HCT116 (cell line): ENCODE results near the gene PMAIP1. TPM values are rescaled to one million over a fixed set of nuclear protein-coding genes. Genes with fewer than 3 reads are reported as not detected.

Experiments
- ATAC-seq: fragments of 200-7000 bp; cut with Tn5 transposase; 2 replicates; pipeline ENCODE4 v1.9.1; 2020; ENCODE audit warnings: mild to moderate bottlenecking, moderate library complexity
- BruUV-seq: library from RNA; stranded (reverse); fragments of 400-500 nt; replicated peaks from 2 replicates; lab custom pipeline; 2021; lab: Mats Ljungman, UMichigan
- CTCF ChIA-PET: fragments of 300-600 bp; sonication (Branson Sonifier 250); formaldehyde crosslinking; loops from one replicate; lab custom pipeline; 2021; ENCODE audit warnings: antibody characterized with exemption; lab: Charles Lee
- POLR2A ChIA-PET: fragments of 300-600, 350-600 bp; sonication (Branson Sonifier 250); formaldehyde crosslinking; loops from one replicate; lab custom pipeline; 2021; ENCODE audit warnings: antibody characterized with exemption; lab: Charles Lee
- RAD21 ChIA-PET, 2 experiments: fragments of 300-600 bp; sonication (Branson Sonifier 250); formaldehyde crosslinking; loops; one replicate each; lab custom pipeline; 2023; ENCODE audit warnings: low total read pairs in 2 of 2; ENCODE audit not compliant: uncharacterized antibody in 2 of 2, unreplicated experiment in 2 of 2, low non-redundant PET in 1 of 2; lab: Charles Lee
- DNase-seq: peaks from one replicate; pipeline ENCODE4 v3.0.0-alpha.2; 2010; ENCODE audit warnings: low read depth, low spot score
- H2AFZ ChIP-seq: fragments of 200-600 bp; shearing (Covaris generic), sonication (generic); 2 replicates; pipeline ENCODE4 v1.6.1; 2017; ENCODE audit warnings: low read depth, mixed run types, mixed read lengths, antibody characterized with exemption, low read length; ENCODE audit not compliant: poor library complexity, severe bottlenecking
- H3K27ac ChIP-seq: 2 replicates; pipeline ENCODE4 v1.5.1; 2012; ENCODE audit warnings: low read depth, low read length
- H3K27me3 ChIP-seq: fragments of 200-600 bp; sonication (generic); 2 replicates; pipeline ENCODE4 v1.6.1; 2016; ENCODE audit warnings: mixed run types, low read length, mixed read lengths; ENCODE audit not compliant: insufficient read depth
- H3K36me3 ChIP-seq, 2 experiments: fragments of 200-500 bp in 1 of 2; fragments of 200-600 bp in 1 of 2; sonication (Bioruptor generic) in 1 of 2; sonication (generic) in 1 of 2; 2 replicates each; pipeline versions ENCODE4 v1.5.1 to v1.6.1; 2014 to 2016; ENCODE audit warnings: low read length in 2 of 2, inconsistent platforms in 1 of 2, mixed read lengths in 1 of 2, mixed run types in 1 of 2; ENCODE audit not compliant: insufficient read depth in 2 of 2, control insufficient read depth in 1 of 2
- H3K4me1 ChIP-seq, 2 experiments: fragments of 200-600 bp in 1 of 2; sonication (generic) in 1 of 2; 2 replicates each; pipeline versions ENCODE4 v1.5.1 to v1.6.1; 2012 to 2017; ENCODE audit warnings: low read length in 2 of 2, inconsistent platforms in 1 of 2, mild to moderate bottlenecking in 1 of 2, mixed read lengths in 1 of 2, mixed run types in 1 of 2, moderate library complexity in 1 of 2; ENCODE audit not compliant: insufficient read depth in 2 of 2, control insufficient read depth in 1 of 2
- H3K4me2 ChIP-seq: fragments of 200-600 bp; sonication (generic); 2 replicates; pipeline ENCODE4 v1.6.1; 2017; ENCODE audit warnings: mixed run types, low read length, mixed read lengths
- H3K4me3 ChIP-seq, 2 experiments: fragments of 200-600 bp in 1 of 2; sonication (generic) in 1 of 2; replicated peaks in 1 of 2; 2 replicates each; pipeline ENCODE4 v1.5.1; 2011 to 2016; ENCODE audit warnings: low read length in 2 of 2, control low read depth in 1 of 2, low read depth in 1 of 2, mild to moderate bottlenecking in 1 of 2, mixed read lengths in 1 of 2, mixed run types in 1 of 2
- H3K79me2 ChIP-seq: fragments of 200-600 bp; sonication (generic); 2 replicates; pipeline ENCODE4 v1.6.1; 2017; ENCODE audit warnings: mild to moderate bottlenecking, mixed run types, low read length, moderate library complexity, mixed read lengths; ENCODE audit not compliant: insufficient read depth
- H3K9ac ChIP-seq: fragments of 200-600 bp; sonication (generic); 2 replicates; pipeline ENCODE4 v1.6.1; 2016; ENCODE audit warnings: low read length, mixed read lengths
- H3K9me2 ChIP-seq: fragments of 200-600 bp; sonication (generic), shearing (Covaris generic); 2 replicates; pipeline ENCODE4 v1.6.1; 2017; ENCODE audit warnings: mixed run types, mild to moderate bottlenecking, moderate library complexity; ENCODE audit not compliant: insufficient read depth
- H3K9me3 ChIP-seq, 2 experiments: fragments of 200-500 bp in 1 of 2; fragments of 200-600 bp in 1 of 2; sonication (Bioruptor generic) in 1 of 2; sonication (generic) in 1 of 2; 2 replicates each; pipeline ENCODE4 v1.6.1; 2014 to 2017; ENCODE audit warnings: low read length in 2 of 2, mixed read lengths in 2 of 2, inconsistent platforms in 1 of 2, low read depth in 1 of 2, mild to moderate bottlenecking in 1 of 2, mixed run types in 1 of 2, moderate library complexity in 1 of 2; ENCODE audit not compliant: control insufficient read depth in 1 of 2, insufficient read depth in 1 of 2
- H4K20me1 ChIP-seq: fragments of 200-600 bp; sonication (generic), shearing (Covaris generic); 2 replicates; pipeline ENCODE4 v1.6.1; 2017; ENCODE audit warnings: mixed run types, mild to moderate bottlenecking, moderate library complexity; ENCODE audit not compliant: insufficient read depth
- CBX3 ChIP-seq: IDR thresholded peaks from 2 replicates; pipeline ENCODE4 v1.6.1; 2012; ENCODE audit warnings: low read depth
- EGR1 ChIP-seq: IDR thresholded peaks from 2 replicates; pipeline ENCODE4 v1.6.1; 2012; ENCODE audit warnings: low read depth
- ELF1 ChIP-seq: IDR thresholded peaks from 2 replicates; pipeline ENCODE4 v1.6.1; 2012; ENCODE audit warnings: low read depth, borderline replicate concordance
- EZH2phosphoT487 ChIP-seq: fragments of 200-600 bp; IDR thresholded peaks from 2 replicates; pipeline ENCODE4 v1.6.1; 2018; ENCODE audit warnings: antibody characterized with exemption, borderline replicate concordance
- MAX ChIP-seq: IDR thresholded peaks from 2 replicates; pipeline ENCODE4 v1.6.1; 2012
- SIN3A ChIP-seq: IDR thresholded peaks from 2 replicates; pipeline ENCODE4 v1.6.1; 2012; ENCODE audit warnings: low read depth
- intact Hi-C: fragments of 100-400 bp; cut with micrococcal nuclease; formaldehyde crosslinking; loops from 2 replicates; pipeline ENCODE4 v1.10.0; 2022
- total RNA-seq: library from RNA; stranded (reverse); gene quantifications from one replicate; pipeline ENCODE4 v1.2.1, GENCODE V29; 2021; ENCODE audit not compliant: unreplicated experiment
- TF ChIP-seq, protein P1 (sequence below): IDR thresholded peaks from 2 replicates; pipeline ENCODE4 v1.6.1; 2011; ENCODE audit warnings: mild to moderate bottlenecking, low read length, moderate library complexity; ENCODE audit not compliant: insufficient replicate concordance; ENCODE audit errors: extremely low read depth

PMAIP1 gene
- total RNA-seq, 1 experiment from 2014 or later, result 66.7 TPM

DNA sequence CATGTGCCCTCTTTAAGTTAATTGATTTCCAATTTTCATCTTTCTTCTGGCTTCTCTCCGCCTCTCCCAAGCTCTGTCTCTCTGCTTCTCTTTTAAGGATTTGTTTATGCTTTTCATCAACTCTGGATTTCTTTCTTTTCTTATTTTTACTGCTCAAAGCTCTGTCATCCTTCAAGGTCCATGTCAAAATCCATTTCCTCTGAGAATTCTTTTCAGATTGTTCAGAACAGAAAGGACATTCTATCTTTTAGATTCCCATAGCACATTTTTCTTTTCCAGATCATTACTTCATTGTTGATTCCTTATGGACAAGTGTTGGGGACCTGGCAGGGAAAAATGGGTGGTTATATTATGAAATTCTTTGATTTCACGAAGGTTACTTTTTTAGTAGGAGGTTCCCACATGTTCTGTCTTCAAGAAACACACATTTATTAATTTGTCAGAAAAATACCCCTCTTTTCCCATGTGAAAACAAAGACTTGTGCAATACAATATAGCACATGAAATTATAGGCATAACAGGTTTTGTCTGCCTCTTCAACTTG is 12.3 kb downstream of the PMAIP1 start:
- H3K27ac ChIP-seq, result no peak overlapping the region
- POLR2A ChIA-PET, result no interaction called here

GRCh38 chr18:59915606-59916005 is 15.8 kb downstream of the PMAIP1 start:
- Histone ChIP-seq H3K4me2 (peak overlapping the region; percentile 29), H3K36me3 (no peaks in the 10 kb centered on the region), H3K9me2 (no peaks in the 10 kb centered on the region), H3K27me3 (no peaks in the 10 kb centered on the region), H4K20me1 (no peaks in the 10 kb centered on the region), H3K9ac (0 out of 2 replicates have a peak overlapping the region, but pooled peaks have one; percentile 5), H3K4me1 (peaks cover 42 to 68% of the 10 kb centered on the region in 2 experiments), H3K79me2 (no peaks in the 10 kb centered on the region), H3K4me3 (no peak overlapping the region), H3K9me3 (no peaks in the 10 kb centered on the region), H2AFZ (peak overlapping the region; percentile 75), H3K27ac (no peak overlapping the region)
- ATAC-seq, result no peak
- intact Hi-C loops, result loop anchor here (10.0 kb wide), 1 partner anchor 629 kb away; no protein-coding TSS in a partner anchor
- ChIA-PET POLR2A (no interaction called here), CTCF (no interaction called here), RAD21 (no interaction called here)
- BruUV-seq, result no TSS peak
- TF ChIP-seq, protein P1, sequence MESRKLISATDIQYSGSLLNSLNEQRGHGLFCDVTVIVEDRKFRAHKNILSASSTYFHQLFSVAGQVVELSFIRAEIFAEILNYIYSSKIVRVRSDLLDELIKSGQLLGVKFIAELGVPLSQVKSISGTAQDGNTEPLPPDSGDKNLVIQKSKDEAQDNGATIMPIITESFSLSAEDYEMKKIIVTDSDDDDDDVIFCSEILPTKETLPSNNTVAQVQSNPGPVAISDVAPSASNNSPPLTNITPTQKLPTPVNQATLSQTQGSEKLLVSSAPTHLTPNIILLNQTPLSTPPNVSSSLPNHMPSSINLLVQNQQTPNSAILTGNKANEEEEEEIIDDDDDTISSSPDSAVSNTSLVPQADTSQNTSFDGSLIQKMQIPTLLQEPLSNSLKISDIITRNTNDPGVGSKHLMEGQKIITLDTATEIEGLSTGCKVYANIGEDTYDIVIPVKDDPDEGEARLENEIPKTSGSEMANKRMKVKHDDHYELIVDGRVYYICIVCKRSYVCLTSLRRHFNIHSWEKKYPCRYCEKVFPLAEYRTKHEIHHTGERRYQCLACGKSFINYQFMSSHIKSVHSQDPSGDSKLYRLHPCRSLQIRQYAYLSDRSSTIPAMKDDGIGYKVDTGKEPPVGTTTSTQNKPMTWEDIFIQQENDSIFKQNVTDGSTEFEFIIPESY, result no peak
- TF ChIP-seq ELF1 (no peak), EZH2phosphoT487 (no peak), EGR1 (no peak), MAX (no peak), SIN3A (no peak), CBX3 (no peak)
- no peak for DNase-seq

More for the DNA sequence above, 12.3 kb downstream of the PMAIP1 start:
- no peaks in the 10 kb centered on the region for H3K36me3 ChIP-seq
- BruUV-seq, result no TSS peak
- intact Hi-C loops, result loop anchor here (10.0 kb wide), 1 partner anchor 633 kb away; no protein-coding TSS in a partner anchor
- DNase-seq (no peak), ATAC-seq (no peak)
- H4K20me1 ChIP-seq, result no peaks in the 10 kb centered on the region
- peaks cover 28 to 72% of the 10 kb centered on the region in 2 experiments for H3K4me1 ChIP-seq
- TF ChIP-seq SIN3A, result no peak
- H3K9me3 ChIP-seq, result no peaks in the 10 kb centered on the region
- H3K4me3 ChIP-seq, result no peak overlapping the region
- no peak overlapping the region for H3K9ac ChIP-seq
- H3K4me2 ChIP-seq, result no peak overlapping the region
- no peaks in the 10 kb centered on the region for H3K9me2 ChIP-seq
- H3K27me3 ChIP-seq, result no peaks in the 10 kb centered on the region
- H2AFZ ChIP-seq, result no peak overlapping the region
- H3K79me2 ChIP-seq, result no peaks in the 10 kb centered on the region
- ChIA-PET CTCF (no interaction called here), RAD21 (no interaction called here)
